IMR-90 (cell line): ENCODE results near the gene VPS13C.

Experiments
- BHLHE40 ChIP-seq: fragments of 150-350 bp; IDR thresholded peaks from 2 replicates; pipeline ENCODE4 v1.6.1; 2016; ENCODE audit warnings: mild to moderate bottlenecking, low read depth, low read length
- CEBPB ChIP-seq: IDR thresholded peaks from 2 replicates; pipeline ENCODE4 v1.6.1; 2012; ENCODE audit warnings: low read depth, low read length, improper control_type of control experiment
- CHD1 ChIP-seq: IDR thresholded peaks from 2 replicates; pipeline ENCODE4 v1.6.1; 2012; ENCODE audit warnings: low read depth, low read length, improper control_type of control experiment
- MAZ ChIP-seq: IDR thresholded peaks from 2 replicates; pipeline ENCODE4 v1.6.1; 2012; ENCODE audit warnings: low read depth, mild to moderate bottlenecking, low read length, improper control_type of control experiment, moderate library complexity, borderline replicate concordance
- MXI1 ChIP-seq: IDR thresholded peaks from 2 replicates; pipeline ENCODE4 v1.6.1; 2012; ENCODE audit warnings: low read depth, mild to moderate bottlenecking, low read length, moderate library complexity, borderline replicate concordance
- NFE2L2 ChIP-seq: fragments of 150-350 bp; IDR thresholded peaks from 2 replicates; pipeline ENCODE4 v1.6.1; 2016; ENCODE audit warnings: low read depth, mild to moderate bottlenecking, low read length
- POLR2A ChIP-seq: IDR thresholded peaks from 2 replicates; pipeline ENCODE4 v1.6.1; 2012; ENCODE audit warnings: mild to moderate bottlenecking, low read depth, low read length
- RAD21 ChIP-seq: IDR thresholded peaks from 2 replicates; pipeline ENCODE4 v1.6.1; 2012; ENCODE audit warnings: low read length, improper control_type of control experiment
- RCOR1 ChIP-seq: IDR thresholded peaks from 2 replicates; pipeline ENCODE4 v1.6.1; 2012; ENCODE audit warnings: mild to moderate bottlenecking, low read length, improper control_type of control experiment; ENCODE audit not compliant: insufficient replicate concordance
- RFX5 ChIP-seq: IDR thresholded peaks from 2 replicates; pipeline ENCODE4 v1.8.0; 2012; ENCODE audit warnings: low read depth, mild to moderate bottlenecking, low read length, moderate library complexity
- SMC3 ChIP-seq: fragments of 150-350 bp; IDR thresholded peaks from 2 replicates; pipeline ENCODE4 v1.6.1; 2016; ENCODE audit warnings: low read depth, mild to moderate bottlenecking, antibody characterized with exemption, low read length, moderate library complexity
- TF ChIP-seq, protein P1 (sequence below): conservative IDR thresholded peaks from 2 replicates; pipeline ENCODE4 v1.5.1; 2012; ENCODE audit warnings: mild to moderate bottlenecking, low read depth, low read length, improper control_type of control experiment

DNA sequence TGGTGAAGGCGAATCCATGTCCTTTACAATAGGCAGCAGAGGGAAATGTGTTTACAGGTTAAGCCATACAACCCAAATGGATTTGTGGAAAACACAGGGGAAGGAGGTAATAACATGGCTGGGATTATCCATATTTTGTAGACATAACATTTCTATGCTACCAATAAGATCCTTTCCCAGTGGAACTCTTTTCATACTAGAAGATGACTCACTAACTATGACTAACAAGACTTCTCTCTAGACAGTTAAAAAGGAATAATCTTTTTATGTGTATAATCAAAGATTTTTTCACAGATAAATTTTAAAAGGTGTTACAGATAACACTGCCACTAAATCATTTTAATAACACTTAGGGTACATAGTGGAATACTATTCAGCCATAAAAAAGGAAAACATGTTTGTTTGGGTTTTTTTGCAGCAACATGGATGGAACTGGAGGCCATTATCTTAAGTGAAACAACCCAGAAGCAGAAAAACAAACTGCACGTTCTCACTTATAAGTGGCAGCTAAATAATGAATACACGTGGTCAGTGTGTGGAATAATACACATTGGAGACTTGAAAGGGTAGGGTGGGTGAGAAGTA, 39.6 kb downstream of the VPS13C start:
- TF ChIP-seq, protein P1, sequence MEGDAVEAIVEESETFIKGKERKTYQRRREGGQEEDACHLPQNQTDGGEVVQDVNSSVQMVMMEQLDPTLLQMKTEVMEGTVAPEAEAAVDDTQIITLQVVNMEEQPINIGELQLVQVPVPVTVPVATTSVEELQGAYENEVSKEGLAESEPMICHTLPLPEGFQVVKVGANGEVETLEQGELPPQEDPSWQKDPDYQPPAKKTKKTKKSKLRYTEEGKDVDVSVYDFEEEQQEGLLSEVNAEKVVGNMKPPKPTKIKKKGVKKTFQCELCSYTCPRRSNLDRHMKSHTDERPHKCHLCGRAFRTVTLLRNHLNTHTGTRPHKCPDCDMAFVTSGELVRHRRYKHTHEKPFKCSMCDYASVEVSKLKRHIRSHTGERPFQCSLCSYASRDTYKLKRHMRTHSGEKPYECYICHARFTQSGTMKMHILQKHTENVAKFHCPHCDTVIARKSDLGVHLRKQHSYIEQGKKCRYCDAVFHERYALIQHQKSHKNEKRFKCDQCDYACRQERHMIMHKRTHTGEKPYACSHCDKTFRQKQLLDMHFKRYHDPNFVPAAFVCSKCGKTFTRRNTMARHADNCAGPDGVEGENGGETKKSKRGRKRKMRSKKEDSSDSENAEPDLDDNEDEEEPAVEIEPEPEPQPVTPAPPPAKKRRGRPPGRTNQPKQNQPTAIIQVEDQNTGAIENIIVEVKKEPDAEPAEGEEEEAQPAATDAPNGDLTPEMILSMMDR: no peak
- TF ChIP-seq NFE2L2: no peak
- no peak for TF ChIP-seq RFX5
- TF ChIP-seq MAZ: no peak
- TF ChIP-seq POLR2A: no peak
- no peak for TF ChIP-seq RAD21
- no peak for TF ChIP-seq RCOR1
- TF ChIP-seq BHLHE40: no peak
- no peak for TF ChIP-seq SMC3
- no peak for TF ChIP-seq CEBPB
- no peak for TF ChIP-seq CHD1
- TF ChIP-seq MXI1: no peak
